Liver (tissue), 3 donors: ENCODE results near the gene BATF.
A peak's percentile ranks its signal among the peaks of the same experiment; 100 is the strongest.

Experiments used
- CTCF ChIP-seq: fragments of 150-350 bp; IDR thresholded peaks from 2 replicates; pipeline ENCODE4 v1.5.1; 2017; ENCODE audit warnings: improper control_type of control experiment, low read depth, low read length; ENCODE audit not compliant: missing input control
- GABPA ChIP-seq, 2 donors: IDR thresholded peaks in 1 of 2; conservative IDR thresholded peaks in 1 of 2; 2 replicates each; pipeline ENCODE4 v1.6.1; 2016; ENCODE audit warnings: antibody characterized with exemption in 2 of 2, mild to moderate bottlenecking in 1 of 2, moderate library complexity in 1 of 2
- JUND ChIP-seq, 2 donors: IDR thresholded peaks; 2 replicates each; pipeline ENCODE4 v1.6.1; 2016; ENCODE audit warnings: antibody characterized with exemption in 2 of 2
- MAX ChIP-seq: IDR thresholded peaks from 2 replicates; pipeline ENCODE4 v1.6.1; 2016; ENCODE audit warnings: antibody characterized with exemption
- RAD21 ChIP-seq, 2 donors: IDR thresholded peaks; 2 replicates each; pipeline ENCODE4 v1.6.1; 2016; ENCODE audit warnings: antibody characterized with exemption in 2 of 2, mild to moderate bottlenecking in 2 of 2
- YY1 ChIP-seq: IDR thresholded peaks from 2 replicates; pipeline ENCODE4 v1.6.1; 2016; ENCODE audit warnings: antibody characterized with exemption, mild to moderate bottlenecking
- donor health status: healthy.
- donor health status: healthy.

- TF ChIP-seq MAX: peak; percentile 34
- TF ChIP-seq CTCF: no peak
- TF ChIP-seq YY1: no peak
- TF ChIP-seq RAD21 (IDR thresholded peaks at IDR 0.05): peak; percentile 13 to 60
- TF ChIP-seq GABPA (IDR thresholded peaks at IDR 0.05 in 1 of 2, conservative IDR thresholded peaks at IDR 0.05 in 1 of 2): no peak
- TF ChIP-seq JUND (IDR thresholded peaks at IDR 0.05): no peak
These were observed 57.6 kb downstream of the BATF start for GRCh38 chr14:75579882-75580281.
